NCI-H2029 (cell line): ENCODE results near the gene CELF4.
A peak's percentile ranks its signal among the peaks of the same experiment; 100 is the strongest.

Experiments used
- DNase-seq: peaks from one replicate; lab custom pipeline; 2025; lab: John Stamatoyannopoulos, UW

CELF4 gene

DNA sequence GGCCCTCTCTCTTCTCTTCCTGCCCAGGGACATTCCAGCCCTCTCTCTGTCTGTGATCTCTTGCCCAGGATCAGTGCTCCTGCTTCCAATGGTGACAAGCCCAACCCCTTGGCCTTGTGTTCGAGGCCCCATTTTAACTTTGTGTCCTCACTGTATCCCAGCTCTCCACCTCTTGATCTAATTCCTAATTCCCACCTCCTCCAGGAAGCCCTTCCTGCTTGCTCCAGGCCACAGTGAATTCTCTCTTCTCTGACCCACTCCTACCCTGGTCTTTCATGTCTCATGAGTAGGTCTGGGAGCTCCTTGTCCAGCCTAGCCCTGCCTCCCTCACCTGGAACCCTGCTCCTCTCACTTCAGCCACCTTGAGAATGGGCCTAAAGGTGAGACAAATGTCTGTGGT lies 249.1 kb downstream of the CELF4 start:
- DNase-seq, result no peak

DNA sequence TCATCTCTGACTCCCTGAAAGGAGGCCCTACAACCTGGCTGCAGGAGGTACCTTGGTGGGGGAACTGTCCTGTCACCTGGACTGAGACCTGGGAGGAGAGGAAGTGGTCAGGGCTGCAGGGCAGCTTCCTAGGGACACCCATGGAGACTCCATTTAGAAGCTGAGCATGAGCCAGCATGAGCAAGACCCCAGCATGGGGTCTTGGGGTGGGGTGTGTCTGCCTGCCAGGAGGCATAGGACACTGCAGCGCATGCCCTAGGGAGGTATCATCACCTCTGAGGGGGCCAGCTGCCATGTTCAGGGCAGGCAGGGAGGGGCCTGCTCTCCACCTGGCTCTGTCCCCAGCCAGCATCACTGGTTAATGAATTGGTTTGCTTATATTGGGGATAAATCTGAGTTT lies 249.7 kb downstream of the CELF4 start:
- no peak for DNase-seq

DNA sequence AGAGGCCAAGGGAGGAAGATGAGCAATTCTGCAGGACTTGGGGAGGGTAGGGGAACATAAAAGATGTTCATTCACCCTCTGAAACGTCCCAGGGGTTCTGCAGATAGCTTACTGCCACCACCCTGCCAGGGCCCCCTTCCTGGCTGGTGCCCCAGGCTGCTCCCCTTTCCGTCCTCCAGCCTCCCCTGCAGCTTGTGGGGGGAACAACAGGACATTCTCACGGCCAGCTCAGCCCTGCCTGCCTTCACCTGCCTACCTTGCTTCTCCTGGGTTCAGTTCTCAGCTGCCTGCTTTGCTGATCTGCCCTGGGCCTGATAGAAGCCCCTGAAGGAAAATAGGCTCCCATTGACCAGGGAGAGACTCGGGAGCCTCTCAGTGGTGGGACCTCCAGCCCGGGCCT lies 251.1 kb downstream of the CELF4 start:
- no peak for DNase-seq

DNA sequence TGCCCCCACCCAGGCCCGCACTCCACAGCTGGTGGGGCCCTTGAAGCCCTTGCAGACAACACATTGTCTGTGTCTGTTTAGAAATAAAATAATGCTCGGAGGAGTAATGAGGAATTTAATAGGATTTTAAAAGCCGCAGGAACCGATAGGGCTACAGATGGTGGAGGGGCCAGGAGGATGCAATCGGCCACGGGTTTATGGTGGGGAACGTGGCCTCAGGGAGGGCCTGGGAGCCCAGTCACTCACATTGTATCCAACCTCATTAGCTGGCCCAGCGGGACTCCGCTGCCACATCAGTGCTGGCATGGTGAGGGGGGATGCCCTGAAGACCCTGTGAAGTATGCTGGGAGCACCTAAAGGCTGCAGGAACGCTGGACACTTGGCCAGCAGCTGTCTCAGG lies 252.0 kb downstream of the CELF4 start:
- no peak for DNase-seq

DNA sequence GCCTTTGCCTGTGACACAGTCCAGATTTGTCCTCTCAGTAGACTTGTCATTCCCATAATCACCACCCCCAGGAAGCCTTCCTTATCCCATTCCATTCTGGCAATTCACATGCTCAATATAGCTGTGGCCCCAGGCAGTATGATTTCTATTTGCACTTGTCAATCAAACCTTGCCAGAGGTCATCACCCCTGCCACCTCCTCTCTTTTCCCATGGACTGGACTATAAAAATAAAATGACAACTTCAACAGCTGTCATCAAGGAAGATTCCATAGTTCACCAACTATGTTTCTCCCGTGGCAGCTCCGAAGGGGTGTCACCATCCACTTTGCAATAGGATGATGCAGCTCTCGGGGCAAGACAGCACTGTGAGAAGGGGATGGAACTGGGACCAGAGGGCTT lies 255.7 kb downstream of the CELF4 start:
- no peak for DNase-seq

DNA sequence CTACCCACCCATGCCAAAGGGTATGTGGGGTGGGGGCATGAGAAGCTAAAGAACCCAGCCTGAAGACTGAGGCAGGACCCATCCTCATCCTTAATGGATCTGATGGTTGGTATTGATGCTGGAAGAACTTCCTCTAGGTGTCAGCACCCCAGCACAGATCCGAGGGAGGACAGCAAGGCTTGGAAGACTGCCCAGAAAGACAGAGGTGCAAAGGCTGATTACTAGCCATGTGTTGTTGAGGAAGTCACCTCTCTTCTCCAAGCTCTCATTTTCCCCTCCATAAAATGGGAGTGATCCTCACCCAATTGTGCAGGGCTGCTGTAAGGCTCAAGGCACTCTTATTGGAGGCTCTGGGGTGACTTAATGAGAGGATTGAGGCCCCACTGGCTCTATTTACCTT lies 256.5 kb downstream of the CELF4 start:
- DNase-seq, result no peak

DNA sequence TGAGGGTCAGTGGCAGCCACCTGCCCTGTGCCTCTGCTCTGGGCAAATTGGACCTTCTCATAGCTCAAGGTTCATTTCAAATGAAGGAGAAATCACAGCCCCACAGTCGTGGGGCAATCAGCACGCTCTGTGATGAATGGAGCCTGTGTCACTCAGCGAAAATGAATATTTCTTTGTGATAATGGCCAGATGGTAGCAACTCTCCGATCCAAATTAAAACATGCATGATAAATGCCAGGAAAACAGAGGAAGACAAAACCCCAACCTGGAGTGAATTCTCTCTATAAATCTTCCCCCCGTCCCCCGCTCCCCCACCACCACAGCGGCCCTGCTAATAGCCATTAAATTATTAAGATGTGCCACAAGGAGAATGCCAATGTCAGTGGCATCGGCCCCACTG lies 258.4 kb downstream of the CELF4 start:
- DNase-seq, result no peak

DNA sequence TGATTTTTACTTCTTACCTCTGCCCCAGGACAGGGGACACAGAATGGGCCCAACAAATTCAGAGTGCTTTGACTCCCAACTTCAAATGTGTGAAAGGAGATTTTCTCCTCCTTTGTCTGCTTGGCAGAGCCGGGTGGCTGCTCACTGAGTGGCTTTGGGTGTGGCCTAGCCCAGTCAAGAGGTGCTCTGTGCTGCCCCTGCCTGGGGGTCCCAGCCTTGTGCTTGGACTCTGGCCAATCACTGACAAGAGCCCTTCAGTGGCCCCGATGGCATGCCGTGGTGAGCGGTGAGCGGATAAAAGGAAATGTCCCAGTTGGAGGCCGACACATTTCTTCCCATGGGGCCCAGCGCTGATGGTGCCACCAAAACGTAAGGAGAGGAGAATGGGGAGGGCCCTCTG lies 259.2 kb downstream of the CELF4 start:
- DNase-seq, result no peak

DNA sequence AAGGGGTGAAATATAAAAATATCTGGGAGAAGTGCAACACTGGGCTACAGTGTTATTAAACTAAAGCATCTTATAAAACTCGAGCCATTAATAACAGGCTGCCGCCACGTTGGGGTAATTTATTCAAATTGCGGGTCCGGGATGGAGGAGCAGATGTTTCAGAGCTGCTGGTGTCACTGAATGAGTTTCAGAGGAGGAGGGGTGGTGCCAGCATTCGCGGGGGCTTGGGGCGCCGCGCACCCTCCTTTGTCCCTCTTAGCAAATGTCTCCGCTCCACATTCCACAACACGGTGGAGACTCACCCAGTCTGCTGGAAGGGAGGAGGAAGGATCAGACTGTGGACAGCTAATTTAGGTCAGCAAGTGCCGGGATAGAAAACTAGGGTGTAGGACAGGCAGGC lies 260.5 kb downstream of the CELF4 start:
- no peak for DNase-seq

DNA sequence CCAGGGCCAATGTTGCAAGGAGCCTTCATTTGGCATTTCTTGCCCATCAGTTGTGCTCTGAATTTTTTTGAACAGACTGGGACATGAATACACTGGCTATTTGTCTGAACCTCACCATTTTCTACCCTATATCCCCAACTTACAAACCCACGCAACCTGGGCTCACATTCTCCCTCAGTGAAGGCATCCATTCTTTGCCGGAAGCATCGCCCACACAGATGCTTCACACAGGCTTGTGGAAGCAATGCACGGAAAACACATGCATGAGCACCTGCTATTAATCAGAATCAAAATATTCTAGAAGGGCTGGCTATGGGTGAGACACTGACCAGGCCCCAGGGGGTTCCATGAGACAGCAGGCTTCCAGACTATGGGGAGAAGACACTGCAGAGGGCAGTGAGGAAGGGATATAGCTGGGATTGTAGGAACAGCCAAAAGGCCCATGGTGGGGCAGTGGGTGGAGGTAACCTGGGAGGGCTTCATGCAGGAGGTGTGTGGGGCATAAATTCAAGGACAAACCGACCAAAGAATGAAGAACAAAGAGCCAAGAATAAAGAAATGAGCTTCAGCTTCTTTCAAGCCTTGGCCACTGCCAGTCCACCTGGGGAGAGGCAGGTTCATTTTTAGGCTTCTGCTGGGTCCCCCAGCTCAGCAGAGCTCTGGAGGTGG lies 261.5 kb downstream of the CELF4 start:
- no peak for DNase-seq

DNA sequence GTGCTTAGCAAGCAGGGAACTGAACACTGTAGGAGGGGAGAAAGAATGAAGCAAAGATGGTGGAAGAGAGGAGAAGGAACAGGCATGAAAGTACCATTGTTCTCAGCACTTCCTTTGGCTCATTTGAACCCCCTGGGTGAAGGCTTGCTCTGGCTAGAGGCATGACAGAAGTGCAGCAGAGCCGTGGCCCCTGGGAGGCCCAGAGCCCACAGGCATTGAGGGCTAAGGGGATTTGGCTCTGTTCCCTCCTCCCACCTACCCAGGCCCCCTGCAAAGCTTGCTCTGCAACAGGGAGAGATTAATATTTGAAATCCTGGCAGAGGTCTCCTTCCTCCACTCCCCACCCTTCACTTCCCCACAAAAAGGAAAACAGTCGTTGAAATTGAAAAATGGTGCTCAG lies 262.6 kb downstream of the CELF4 start:
- DNase-seq, result no peak

DNA sequence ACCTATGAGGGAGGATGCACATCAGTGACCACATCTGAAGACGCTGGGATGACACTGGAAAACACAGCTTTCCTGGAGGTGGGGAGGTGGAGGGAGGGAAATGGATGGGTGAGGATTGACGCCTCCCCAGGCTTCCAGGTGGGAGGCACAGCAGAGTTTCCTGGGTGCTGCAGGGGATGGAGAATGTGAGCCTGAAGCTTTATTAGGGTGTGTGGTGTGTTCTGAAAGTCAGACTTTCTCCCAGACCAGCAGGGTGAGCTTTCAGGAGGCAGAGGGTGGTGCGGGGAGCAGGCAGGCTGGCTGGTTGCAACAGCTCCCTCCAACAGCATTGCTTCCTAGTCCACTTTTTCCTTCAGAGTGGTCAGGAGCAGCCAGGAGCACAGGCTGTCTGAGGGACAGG lies 263.1 kb downstream of the CELF4 start:
- no peak for DNase-seq

DNA sequence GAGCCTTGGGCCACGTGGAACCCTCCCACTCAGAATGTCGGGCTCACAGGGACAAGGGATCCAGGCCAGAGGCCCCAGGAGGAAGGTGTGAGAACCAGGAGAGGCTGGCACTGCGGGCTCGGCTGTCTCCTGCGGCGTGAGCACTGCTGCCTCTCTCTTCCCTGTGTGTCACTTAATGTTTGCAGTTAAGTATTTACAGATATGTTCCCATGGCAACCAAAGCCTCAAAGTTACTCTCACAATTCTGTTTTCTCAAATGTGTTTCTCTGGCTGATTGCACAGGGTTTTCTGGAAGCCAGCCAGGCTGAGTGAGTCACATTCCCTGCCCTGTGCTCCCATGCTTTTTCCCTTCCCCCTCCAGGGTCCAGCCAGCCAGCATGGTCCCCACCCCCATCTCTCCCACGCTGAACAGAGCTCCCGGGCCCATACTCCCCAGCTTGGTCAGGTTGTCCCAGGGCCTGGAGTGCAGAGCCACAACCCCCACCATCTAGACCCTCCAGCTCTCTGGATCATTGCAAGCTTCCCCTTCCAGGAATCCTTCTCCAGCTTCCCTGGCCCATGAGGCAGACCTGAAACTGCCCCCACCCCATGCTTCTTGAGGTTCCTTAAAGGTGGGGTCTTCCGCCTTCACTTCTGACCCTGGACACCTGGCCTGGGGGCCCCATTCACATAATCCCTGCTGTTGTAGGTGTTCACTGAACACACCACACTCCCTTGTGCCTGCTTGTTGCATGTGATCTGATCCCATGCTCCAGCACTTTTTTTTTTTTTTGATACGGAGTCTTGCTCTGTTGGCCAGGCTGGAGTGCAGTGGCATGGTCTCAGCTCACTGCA lies 265.9 kb downstream of the CELF4 start:
- peak; percentile 96 for DNase-seq

DNA sequence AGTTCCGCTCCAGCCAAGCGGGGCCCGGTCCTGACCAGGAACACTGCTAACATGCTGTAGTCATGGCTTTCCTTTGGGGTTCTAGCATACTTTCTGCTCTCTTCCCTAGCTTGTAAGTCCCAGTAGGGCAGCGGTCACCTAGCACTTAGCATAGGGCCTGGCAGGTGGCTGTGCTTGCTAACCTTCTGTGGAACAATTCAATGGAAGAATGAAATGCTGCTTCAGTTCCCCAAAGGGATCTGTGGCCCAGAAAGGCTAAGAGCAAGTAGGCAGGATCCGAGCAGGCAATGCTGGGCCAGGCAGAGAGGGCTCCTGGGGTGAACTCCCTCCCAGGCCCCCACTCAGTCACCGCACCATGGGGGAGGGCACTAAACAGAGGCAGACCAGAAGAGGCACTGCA lies 266.8 kb downstream of the CELF4 start:
- no peak for DNase-seq

DNA sequence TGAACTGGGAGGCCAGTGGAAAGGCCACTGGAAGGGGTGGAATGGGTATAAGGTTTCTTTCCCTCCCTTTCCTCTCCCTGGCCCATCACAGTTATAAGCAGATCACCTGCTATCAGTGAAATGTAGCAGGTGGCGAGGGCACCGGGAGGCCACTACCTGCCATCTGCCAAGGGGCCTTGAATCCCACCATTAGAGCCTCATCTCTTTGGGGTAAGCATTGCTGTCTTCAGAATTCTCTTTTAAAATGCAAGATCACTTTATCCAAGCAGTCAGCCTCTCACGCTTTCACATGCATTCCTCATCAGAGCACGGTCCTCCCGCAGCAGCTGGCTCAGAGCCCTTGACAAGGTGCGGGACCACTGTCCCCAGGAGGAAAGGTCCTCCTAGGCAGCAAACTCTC lies 268.5 kb downstream of the CELF4 start:
- no peak for DNase-seq

DNA sequence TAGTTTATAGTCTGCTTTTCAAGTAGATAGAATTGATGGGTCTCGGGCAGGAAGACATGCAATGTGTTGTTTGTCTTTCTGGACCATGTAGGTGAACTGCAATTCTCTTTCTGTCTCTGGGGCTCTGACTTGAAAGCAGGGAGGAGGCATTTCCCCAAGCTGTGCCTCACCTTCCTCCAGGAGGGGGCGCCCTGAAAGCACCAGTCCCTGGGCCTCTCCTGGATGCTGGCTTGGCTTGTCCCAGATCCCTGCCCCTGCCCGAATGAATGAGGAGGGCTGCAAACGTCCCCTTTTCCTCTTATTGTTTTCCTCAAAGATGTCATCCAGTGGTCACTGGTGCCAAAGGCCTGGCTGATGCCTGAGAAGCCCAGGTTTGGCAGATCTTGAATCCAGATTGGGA lies 270.6 kb downstream of the CELF4 start:
- DNase-seq, result no peak

DNA sequence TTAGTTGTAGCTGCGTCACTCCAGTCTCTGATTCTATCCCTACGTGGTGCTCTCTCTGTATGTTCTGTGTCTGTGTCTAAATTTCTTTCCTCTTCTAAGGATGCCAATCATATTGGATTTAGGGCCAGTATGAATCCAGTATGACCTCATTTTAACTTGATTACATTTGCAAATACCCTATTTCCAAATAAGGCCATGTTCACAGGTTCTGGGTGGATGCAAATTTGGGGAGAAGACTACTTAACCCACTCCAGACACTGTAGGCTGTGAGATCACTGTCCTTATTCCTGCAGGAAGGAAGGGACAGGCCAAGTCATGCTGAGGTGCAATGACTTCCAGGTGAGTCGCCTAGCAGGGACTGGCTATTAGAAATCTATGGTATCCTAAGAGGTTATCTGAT lies 272.2 kb downstream of the CELF4 start:
- DNase-seq, result no peak

DNA sequence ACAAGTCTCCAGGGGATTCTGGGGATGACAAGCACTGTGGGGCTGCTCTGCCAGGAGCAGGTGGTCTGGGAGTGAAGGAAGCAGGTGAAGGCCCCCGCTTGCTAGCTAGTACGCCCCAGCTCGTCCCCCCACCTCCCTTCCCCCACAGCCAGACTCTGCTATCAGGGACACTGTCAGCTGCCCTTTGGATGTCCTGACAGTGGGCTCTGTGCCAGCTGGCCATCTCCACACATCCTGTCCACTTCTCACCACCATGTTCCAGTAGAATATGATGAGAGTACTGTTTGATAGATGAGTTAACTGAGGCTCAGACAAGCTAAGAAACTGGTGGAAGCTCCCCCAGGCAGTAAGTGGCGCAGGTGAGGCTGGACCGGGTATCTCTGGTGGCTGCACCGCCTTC lies 276.2 kb downstream of the CELF4 start:
- no peak for DNase-seq

DNA sequence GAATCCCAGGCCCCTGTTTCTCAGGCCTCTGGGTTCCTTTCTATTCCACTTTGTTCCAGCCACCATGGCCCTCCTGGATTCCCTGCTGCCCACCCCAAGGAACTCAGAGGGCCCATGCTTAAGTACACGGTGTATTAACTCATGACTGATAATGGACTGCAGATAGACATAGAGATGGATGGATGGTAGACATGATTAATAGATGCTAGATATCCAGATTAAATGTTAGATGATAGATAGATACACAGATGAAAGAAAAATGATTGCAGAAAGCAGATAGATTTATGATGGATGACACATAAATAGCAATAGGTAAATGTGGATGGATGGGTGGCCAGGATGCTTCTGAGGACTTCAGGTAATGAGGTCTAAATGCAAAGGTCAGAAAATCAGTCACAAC lies 278.0 kb downstream of the CELF4 start:
- no peak for DNase-seq

DNA sequence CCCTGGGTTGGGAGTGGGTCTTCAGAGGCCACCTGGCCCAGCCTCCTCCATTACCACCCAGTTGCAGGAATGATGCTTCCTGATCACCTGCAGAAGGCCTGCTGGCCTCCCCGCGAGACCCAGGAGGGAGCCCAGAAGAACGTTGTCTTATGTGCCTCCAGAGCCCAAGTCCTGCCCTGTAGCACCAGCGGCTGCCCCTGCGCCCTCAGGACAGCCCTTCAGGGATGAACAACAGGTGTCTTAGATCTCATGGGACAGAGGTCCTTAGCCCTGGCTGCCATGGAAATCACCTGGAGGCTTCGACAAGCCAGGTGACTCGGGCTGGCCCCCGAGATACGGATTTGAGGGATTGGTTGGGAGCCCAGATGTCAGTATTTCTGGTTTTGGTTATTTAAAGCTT lies 278.8 kb downstream of the CELF4 start:
- DNase-seq, result no peak

DNA sequence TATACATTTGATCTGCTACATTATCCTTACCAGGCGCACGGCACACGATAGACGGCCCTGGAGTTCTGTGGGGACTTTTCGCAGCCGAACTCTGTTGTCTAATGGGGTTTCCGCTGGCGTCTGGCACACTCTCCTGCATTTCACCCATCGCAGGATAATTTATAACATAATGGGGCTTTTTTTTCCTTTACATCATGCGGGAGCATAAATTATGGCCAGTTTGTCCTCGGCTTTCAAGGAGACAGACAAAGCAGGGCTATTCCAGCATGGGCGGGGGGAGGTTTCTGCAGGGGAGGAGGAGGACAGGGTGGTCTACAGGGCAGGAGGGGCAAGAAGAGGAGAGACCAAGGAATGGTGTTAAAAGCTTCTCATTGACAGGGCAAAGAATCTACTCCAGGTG lies 279.8 kb downstream of the CELF4 start:
- DNase-seq, result no peak

DNA sequence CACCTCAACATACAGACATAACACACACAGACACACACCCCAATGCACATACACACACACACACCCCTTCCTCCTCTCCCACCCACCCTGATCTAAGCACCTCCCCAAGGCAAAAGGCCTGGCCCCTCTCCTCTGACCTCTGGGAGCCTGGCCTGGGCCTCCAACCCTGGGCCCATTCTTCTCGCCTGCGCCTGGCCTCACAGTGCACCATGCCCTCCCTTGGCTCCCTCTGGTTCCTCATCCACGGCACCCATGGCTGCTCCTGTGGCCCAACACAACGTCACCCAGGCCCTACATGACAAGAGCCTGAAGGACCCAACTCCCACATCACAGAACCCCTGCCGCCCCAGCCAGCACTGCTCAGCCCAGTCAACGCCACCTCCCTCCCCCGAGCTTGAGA lies 281.3 kb downstream of the CELF4 start:
- DNase-seq, result no peak

DNA sequence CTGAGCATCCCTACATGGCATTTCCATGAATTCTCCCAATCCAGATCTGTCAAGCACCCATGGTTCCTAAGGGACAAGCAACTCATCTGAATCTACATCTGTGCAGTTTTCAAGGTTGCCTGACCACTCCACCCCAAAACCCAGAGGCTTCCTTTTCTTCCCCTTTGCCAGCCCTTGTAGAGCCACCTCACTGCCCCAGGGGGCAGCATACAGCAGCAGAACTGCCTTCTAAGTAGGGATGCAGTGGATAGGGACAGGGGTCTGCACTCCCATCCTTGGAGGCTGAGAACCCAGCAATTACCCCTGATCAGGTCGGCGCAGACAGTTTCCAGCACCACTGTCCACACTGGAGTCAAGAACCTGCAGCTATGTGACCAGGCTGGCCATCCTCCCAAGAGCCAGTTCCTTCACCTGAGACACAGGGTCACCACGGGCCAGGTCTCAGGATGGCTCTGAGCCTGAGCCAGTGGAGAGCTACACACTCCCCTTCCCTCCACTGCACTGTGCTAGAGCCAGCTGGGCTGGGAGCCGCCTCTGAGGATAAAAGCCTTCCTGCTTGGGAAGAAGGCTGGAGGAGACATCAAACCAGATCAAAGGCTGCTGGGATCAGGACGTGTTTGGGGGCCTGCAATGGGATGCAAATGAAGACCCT lies 283.1 kb downstream of the CELF4 start:
- no peak for DNase-seq
